HepG2 (cell line): ENCODE data around the gene NUTF2. TPM values are rescaled to one million over a fixed set of nuclear protein-coding genes. Genes with fewer than 3 reads are reported as not detected.
"Not testable (repeated sequence)": the region's sequence is repeated elsewhere in the genome, so short reads cannot be mapped to it uniquely, and the experiment has no call there.

Source experiments
- ATAC-seq: fragments of 200-7000 bp; cut with Tn5 transposase; 3 replicates; pipeline ENCODE4 v1.9.1; 2020; ENCODE audit warnings: mild to moderate bottlenecking, moderate library complexity
- BruUV-seq: library from RNA; stranded (reverse); fragments of 400-500 nt; replicated peaks from 2 replicates; lab custom pipeline; 2021; lab: Mats Ljungman, UMichigan
- CTCF ChIA-PET: fragments of 300-600 bp; formaldehyde crosslinking; extraction: SDS; loops from one replicate; lab custom pipeline; 2021; ENCODE audit warnings: low total read pairs, inconsistent platforms, low intra/inter-chr PET ratio; lab: Yijun Ruan, JAX
- POLR2A ChIA-PET: fragments of 350-600 bp; sonication (Branson Sonifier 250); formaldehyde crosslinking; loops from one replicate; lab custom pipeline; 2020; ENCODE audit warnings: antibody characterized with exemption, inconsistent platforms; lab: Yijun Ruan, JAX
- DNase-seq: peaks from one replicate; pipeline ENCODE4 v3.0.0-alpha.2; 2015; ENCODE audit warnings: low spot score
- FAIRE-seq: peaks from 3 replicates; lab custom pipeline; 2011; peaks lifted over from hg19 to GRCh38; lab: Jason Lieb, UNC
- H2AFZ ChIP-seq: one replicate; pipeline ENCODE4 v1.6.1; 2011; ENCODE audit warnings: low read length, inconsistent platforms
- H3K27ac ChIP-seq: fragments of 300-600 bp; 3 replicates; pipeline ENCODE4 v1.8.0; 2011; ENCODE audit warnings: mixed run types, mild to moderate bottlenecking, mixed read lengths, low read length, inconsistent platforms; ENCODE audit not compliant: insufficient read depth; ENCODE audit errors: extremely low read length
- H3K27me3 ChIP-seq, 2 experiments: fragments of 200-600 bp in 1 of 2; 2 replicates in 1 of 2; 3 replicates in 1 of 2; pipeline versions ENCODE4 v1.6.0 to v1.8.0; 2011; ENCODE audit warnings: low read length in 2 of 2, mild to moderate bottlenecking in 2 of 2, moderate library complexity in 2 of 2, inconsistent platforms in 1 of 2; ENCODE audit not compliant: insufficient read depth in 2 of 2, control insufficient read depth in 1 of 2
- H3K36me3 ChIP-seq, 2 experiments: fragments of 200-600 bp in 1 of 2; replicated peaks in 1 of 2; 2 replicates in 1 of 2; 3 replicates in 1 of 2; pipeline versions ENCODE4 v1.5.1 to v1.8.0; 2011; ENCODE audit warnings: low read length in 2 of 2, inconsistent platforms in 1 of 2; ENCODE audit not compliant: insufficient read depth in 2 of 2, control insufficient read depth in 1 of 2
- H3K4me1 ChIP-seq: 2 replicates; pipeline ENCODE4 v1.5.1; 2012; ENCODE audit warnings: low read length, inconsistent platforms; ENCODE audit not compliant: insufficient read depth
- H3K4me2 ChIP-seq: 2 replicates; pipeline ENCODE4 v1.6.0; 2011; ENCODE audit warnings: low read depth, low read length, inconsistent platforms
- H3K4me3 ChIP-seq, 3 experiments: fragments of 200-600 bp in 1 of 3; sonication (generic), shearing (Covaris generic) in 1 of 3; replicated peaks in 1 of 3; 2 replicates each; pipeline ENCODE4 v1.5.1; 2011 to 2016; ENCODE audit warnings: low read length in 3 of 3, inconsistent platforms in 2 of 3, low read depth in 2 of 3, mild to moderate bottlenecking in 2 of 3, control low read depth in 1 of 3, mixed read lengths in 1 of 3; ENCODE audit not compliant: insufficient read depth in 1 of 3
- H3K79me2 ChIP-seq: one replicate; pipeline ENCODE4 v1.6.1; 2011; ENCODE audit warnings: low read length, inconsistent platforms; ENCODE audit not compliant: insufficient read depth
- H3K9ac ChIP-seq: 2 replicates; pipeline ENCODE4 v1.6.0; 2011; ENCODE audit warnings: mild to moderate bottlenecking, low read depth, low read length, inconsistent platforms; ENCODE audit not compliant: insufficient read depth
- H3K9me3 ChIP-seq: 2 replicates; pipeline ENCODE4 v1.5.1; 2012; ENCODE audit warnings: mild to moderate bottlenecking, low read length
- H4K20me1 ChIP-seq: 2 replicates; pipeline ENCODE4 v1.6.0; 2011; ENCODE audit warnings: inconsistent platforms, mild to moderate bottlenecking, low read length, moderate library complexity; ENCODE audit not compliant: insufficient read depth
- FOSL1 ChIP-seq: sonication (generic); formaldehyde crosslinking; IDR thresholded peaks from 2 replicates; pipeline ENCODE4 v1.9.0; 2021; ENCODE audit warnings: missing genetic modification reagents, borderline replicate concordance
- FOSL2 ChIP-seq: sonication (generic); formaldehyde crosslinking; IDR thresholded peaks from 2 replicates; pipeline ENCODE4 v1.4.0; 2020; ENCODE audit warnings: missing genetic modification reagents
- GTF3A ChIP-seq: sonication (generic); formaldehyde crosslinking; conservative IDR thresholded peaks from 2 replicates; pipeline ENCODE4 v1.4.0; 2020; ENCODE audit warnings: mild to moderate bottlenecking, missing genetic modification reagents
- HDAC1 ChIP-seq: sonication (generic); formaldehyde crosslinking; IDR thresholded peaks from 2 replicates; pipeline ENCODE4 v1.5.1; 2020; ENCODE audit warnings: mild to moderate bottlenecking, missing genetic modification reagents
- HOXA3 ChIP-seq: sonication (generic); formaldehyde crosslinking; IDR thresholded peaks from 2 replicates; pipeline ENCODE4 v1.5.0; 2020; ENCODE audit warnings: missing genetic modification reagents
- JUND ChIP-seq: sonication (generic); formaldehyde crosslinking; IDR thresholded peaks from 2 replicates; pipeline ENCODE4 v1.8.0; 2022; ENCODE audit warnings: mild to moderate bottlenecking, missing genetic modification reagents
- KMT2A ChIP-seq: sonication (generic); formaldehyde crosslinking; IDR thresholded peaks from 2 replicates; pipeline ENCODE4 v1.4.0; 2020; ENCODE audit warnings: missing genetic modification reagents
- NCOA2 ChIP-seq: sonication (generic); formaldehyde crosslinking; IDR thresholded peaks from 2 replicates; pipeline ENCODE4 v1.8.0; 2022; ENCODE audit warnings: inconsistent platforms
- NFYB ChIP-seq: sonication (generic); formaldehyde crosslinking; IDR thresholded peaks from 2 replicates; pipeline ENCODE4 v1.4.0; 2020; ENCODE audit warnings: missing genetic modification reagents
- PAXIP1 ChIP-seq: sonication (generic); formaldehyde crosslinking; conservative IDR thresholded peaks from 2 replicates; pipeline ENCODE4 v1.4.0; 2020; ENCODE audit warnings: mild to moderate bottlenecking, missing genetic modification reagents, moderate library complexity
- RARA ChIP-seq: IDR thresholded peaks from 2 replicates; pipeline ENCODE4 v1.6.1; 2016; ENCODE audit warnings: missing genetic modification reagents, missing compliant biosample characterization
- SALL1 ChIP-seq: sonication (generic); formaldehyde crosslinking; IDR thresholded peaks from 2 replicates; pipeline ENCODE4 v1.8.0; 2022; ENCODE audit warnings: mild to moderate bottlenecking, missing genetic modification reagents
- SAP130 ChIP-seq: IDR thresholded peaks from 2 replicates; pipeline ENCODE4 v1.6.1; 2016; ENCODE audit warnings: low read depth
- TBX3 ChIP-seq: fragments of 450-650 bp; IDR thresholded peaks from 2 replicates; pipeline ENCODE4 v1.6.1; 2017; ENCODE audit warnings: antibody characterized with exemption, mild to moderate bottlenecking, inconsistent platforms, borderline replicate concordance
- TFDP1 ChIP-seq: IDR thresholded peaks from 2 replicates; pipeline ENCODE4 v1.6.1; 2016; ENCODE audit warnings: missing compliant biosample characterization, missing genetic modification reagents, borderline replicate concordance
- WIZ ChIP-seq: sonication (generic); formaldehyde crosslinking; IDR thresholded peaks from 2 replicates; pipeline ENCODE4 v1.5.1; 2020; ENCODE audit warnings: mild to moderate bottlenecking, missing genetic modification reagents
- ZMYM2 ChIP-seq: sonication (generic); formaldehyde crosslinking; IDR thresholded peaks from 2 replicates; pipeline ENCODE4 v1.8.0; 2022; ENCODE audit warnings: mild to moderate bottlenecking, missing genetic modification reagents
- ZNF121 ChIP-seq: sonication (generic); formaldehyde crosslinking; IDR thresholded peaks from 2 replicates; pipeline ENCODE4 v1.5.0; 2020; ENCODE audit warnings: mild to moderate bottlenecking, missing genetic modification reagents
- ZNF263 ChIP-seq: sonication (generic); formaldehyde crosslinking; IDR thresholded peaks from 2 replicates; pipeline ENCODE4 v1.4.0; 2020; ENCODE audit warnings: missing genetic modification reagents
- ZNF460 ChIP-seq: sonication (generic); formaldehyde crosslinking; IDR thresholded peaks from 2 replicates; pipeline ENCODE4 v1.5.1; 2020; ENCODE audit warnings: missing genetic modification reagents, mild to moderate bottlenecking, borderline replicate concordance
- ZNF629 ChIP-seq: sonication (generic); formaldehyde crosslinking; conservative IDR thresholded peaks from 2 replicates; pipeline ENCODE4 v1.5.0; 2020; ENCODE audit warnings: missing genetic modification reagents
- WGBS: methylation state at CpG from one replicate; pipeline ENCODE4 v1.1.6; 2017; ENCODE audit warnings: low lambda C conversion rate; 5-methylcytosine and 5-hydroxymethylcytosine counted together
- in situ Hi-C: cut with HindIII; loops from 2 replicates; pipeline ENCODE4 v1.10.0; 2017; ENCODE audit warnings: low pct_unique_long_range_greater_than_20kb; ENCODE audit not compliant: extremely low pct_ligation_motif_present
- intact Hi-C: fragments of 100-400 bp; cut with micrococcal nuclease; formaldehyde crosslinking; loops from one replicate; pipeline ENCODE4 v1.10.0; 2022; ENCODE audit not compliant: unreplicated experiment
- polyA plus RNA-seq, 8 experiments: library from polyadenylated mRNA; depleted of rRNA in 3 of 8; stranded (reverse) in 7 of 8; unstranded in 1 of 8; fragments of >200 nt; fragmentation: Illumina TruSeq in 4 of 8; extraction: Trizol in 4 of 8; gene quantifications; 2 replicates each; pipeline versions ENCODE4 v1.2.1 to v1.2.3, GENCODE V29; 2011 to 2016; ENCODE audit warnings: low read depth in 4 of 8, missing spikeins in 1 of 8, mixed read lengths in 1 of 8; ENCODE audit not compliant: insufficient read depth in 1 of 8
- total RNA-seq, 5 experiments: library from RNA; depleted of rRNA; stranded (reverse); fragments of >200 nt; fragmentation: Illumina TruSeq; extraction: Trizol; gene quantifications; 2 replicates each; pipeline ENCODE4 v1.2.3, GENCODE V29; 2016; ENCODE audit warnings: low read depth in 1 of 5

The NUTF2 gene
- total and polyA plus RNA-seq, 2 of the 13 experiments (the other 11 are each of a cell fraction or from before 2014, with no cell fraction given): 168 to 214 TPM

- TF ChIP-seq ZNF121 (CRISPR knock-in tag) (peak; percentile 97), NFYB (CRISPR knock-in tag) (no peak), GTF3A (0 out of 2 replicates have a peak, but pooled peaks have one; percentile 21), KMT2A (CRISPR knock-in tag) (no peak)
These were observed 12.5 kb upstream of the NUTF2 start (continued) for GRCh38 chr16:67834242-67834614.

- CTCF ChIA-PET, intact Hi-C loops, FAIRE-seq, H4K20me1 ChIP-seq, H3K9ac ChIP-seq, H3K9me3 ChIP-seq, H3K4me3 ChIP-seq, H3K36me3 ChIP-seq, BruUV-seq, ATAC-seq, in situ Hi-C loops, H3K27me3 ChIP-seq, H2AFZ ChIP-seq, H3K27ac ChIP-seq: not testable (repeated sequence)
- Histone ChIP-seq H3K4me2 (peak overlapping the region; percentile 13; the same call in 1 of the 2 replicates), H3K79me2 (peaks cover 14% of the 10 kb centered on the region), H3K4me1 (peaks cover 41% of the 10 kb centered on the region)
- WGBS: 11% methylated on average over 10 of the region's 10 CpGs
- POLR2A ChIA-PET: interaction anchor here (1.0 kb wide), 2 partner anchors 9 to 99 kb away, joined by 3 read pairs; partner anchors contain the start of genes NUTF2 and PSMB10
- DNase-seq: peak; percentile 58
- TF ChIP-seq HOXA3 (CRISPR knock-in tag): 0 out of 2 replicates have a peak, but pooled peaks have one; percentile 29
- TF ChIP-seq HDAC1 (CRISPR knock-in tag): peak; percentile 21; the same call in 1 of the 2 replicates
- peak; percentile 48; the same call in 1 of the 2 replicates for TF ChIP-seq ZNF460 (CRISPR knock-in tag)
- 0 out of 2 replicates have a peak, but pooled peaks have one; percentile 15 for TF ChIP-seq ZNF629
- 0 out of 2 replicates have a peak, but pooled peaks have one; percentile 23 for TF ChIP-seq JUND (CRISPR knock-in tag)
- peak; percentile 11; the same call in 1 of the 2 replicates for TF ChIP-seq NCOA2 (CRISPR knock-in tag)
- peak; percentile 88 for TF ChIP-seq ZMYM2 (CRISPR knock-in tag)
- peak; percentile 89 for TF ChIP-seq FOSL2 (CRISPR knock-in tag)
- 0 out of 2 replicates have a peak, but pooled peaks have one; percentile 14 for TF ChIP-seq SAP130
- peak; percentile 68 for TF ChIP-seq SALL1 (CRISPR knock-in tag)
- peak; percentile 46 for TF ChIP-seq PAXIP1 (CRISPR knock-in tag)
- TF ChIP-seq TBX3: peak; percentile 57; the same call in 1 of the 2 replicates
- 0 out of 2 replicates have a peak, but pooled peaks have one; percentile 27 for TF ChIP-seq ZNF263 (CRISPR knock-in tag)
- 0 out of 2 replicates have a peak, but pooled peaks have one; percentile 7 for TF ChIP-seq TFDP1 (CRISPR knock-in tag)
- peak; percentile 17; the same call in 1 of the 2 replicates for TF ChIP-seq RARA (CRISPR knock-in tag)
- TF ChIP-seq WIZ (CRISPR knock-in tag): 0 out of 2 replicates have a peak, but pooled peaks have one; percentile 43
- TF ChIP-seq FOSL1: 0 out of 2 replicates have a peak, but pooled peaks have one; percentile 23
These were observed 9.5 kb upstream of the NUTF2 start for GRCh38 chr16:67837190-67837589.
